GM20000 (cell line): ENCODE data around the gene ADGRL3.

Experiments used
- DNase-seq: peaks from one replicate; pipeline ENCODE4 v3.0.0; 2012; ENCODE audit warnings: low spot score
- CTCF ChIP-seq: IDR thresholded peaks from 2 replicates; pipeline ENCODE4 v1.5.1; 2012; ENCODE audit warnings: mild to moderate bottlenecking, control low read depth; ENCODE audit errors: extremely low read depth, missing control alignments

Gene ADGRL3

GRCh38 chr4:61579786-61580185, 379.7 kb downstream of the ADGRL3 start:
- DNase-seq, result no peak
- TF ChIP-seq CTCF, result no peak

GRCh38 chr4:61580721-61581377, 380.7 kb downstream of the ADGRL3 start:
- no peak for DNase-seq
- no peak for TF ChIP-seq CTCF

GRCh38 chr4:61583696-61584095, 383.6 kb downstream of the ADGRL3 start:
- TF ChIP-seq CTCF, result no peak
- DNase-seq, result no peak

GRCh38 chr4:61588621-61589402, 388.7 kb downstream of the ADGRL3 start:
- DNase-seq, result no peak
- no peak for TF ChIP-seq CTCF

- DNase-seq, result no peak
- TF ChIP-seq CTCF, result no peak
Observed at GRCh38 chr4:61590881-61591280, 390.8 kb downstream of the ADGRL3 start.

GRCh38 chr4:61596606-61597340, 396.6 kb downstream of the ADGRL3 start:
- no peak for TF ChIP-seq CTCF
- DNase-seq, result no peak

GRCh38 chr4:61603086-61603485, 403.0 kb downstream of the ADGRL3 start:
- no peak for TF ChIP-seq CTCF
- DNase-seq, result no peak
